SK-N-SH (cell line): Measurements from ENCODE around the gene RASSF1. TPM values are rescaled to one million over a fixed set of nuclear protein-coding genes. Genes with fewer than 3 reads are reported as not detected.

ENCODE experiments used
- CTCF ChIA-PET: fragments of 300-600, 350-600 bp; formaldehyde crosslinking; extraction: SDS; loops from one replicate; lab custom pipeline; 2021; lab: Yijun Ruan, JAX
- POLR2A ChIA-PET: fragments of 350-600 bp; sonication (Branson Sonifier 250); formaldehyde crosslinking; extraction: SDS; loops from one replicate; lab custom pipeline; 2020; ENCODE audit warnings: antibody characterized with exemption, inconsistent platforms; lab: Yijun Ruan, JAX
- DNase-seq: peaks from one replicate; pipeline ENCODE4 v3.0.0; 2012
- H2AFZ ChIP-seq: fragments of 200-600 bp; sonication (generic); 2 replicates; pipeline ENCODE4 v1.8.1; 2016; ENCODE audit warnings: antibody characterized with exemption, mild to moderate bottlenecking, low read depth
- H3F3A ChIP-seq: fragments of 200-600 bp; sonication (generic); replicated peaks from 2 replicates; pipeline ENCODE3; 2016; ENCODE audit warnings: antibody characterized with exemption, mild to moderate bottlenecking; ENCODE audit not compliant: insufficient read depth
- H3K27ac ChIP-seq, 2 experiments: fragments of 200-500 bp in 1 of 2; fragments of 200-600 bp in 1 of 2; sonication (Bioruptor generic) in 1 of 2; sonication (generic), shearing (Covaris generic) in 1 of 2; 2 replicates each; pipeline versions ENCODE4 v1.5.1 to v1.6.1; 2014 to 2016; ENCODE audit warnings: low read depth in 2 of 2, inconsistent platforms in 1 of 2, low read length in 1 of 2, mild to moderate bottlenecking in 1 of 2, mixed read lengths in 1 of 2
- H3K27me3 ChIP-seq: fragments of 200-600 bp; sonication (generic), shearing (Covaris generic); 2 replicates; pipeline ENCODE4 v1.6.1; 2016; ENCODE audit warnings: mixed run types; ENCODE audit not compliant: insufficient read depth
- H3K36me3 ChIP-seq, 2 experiments: fragments of 200-500 bp in 1 of 2; fragments of 200-600 bp in 1 of 2; sonication (Bioruptor generic) in 1 of 2; sonication (generic) in 1 of 2; replicated peaks in 1 of 2; 2 replicates each; pipeline versions ENCODE3 to v1.5.1; 2014 to 2016; ENCODE audit warnings: low read length in 1 of 2, mild to moderate bottlenecking in 1 of 2; ENCODE audit not compliant: insufficient read depth in 2 of 2, control insufficient read depth in 1 of 2
- H3K4me1 ChIP-seq, 2 experiments: fragments of 200-500 bp in 1 of 2; fragments of 200-600 bp in 1 of 2; sonication (Bioruptor generic) in 1 of 2; sonication (generic), shearing (Covaris generic) in 1 of 2; 2 replicates each; pipeline versions ENCODE4 v1.5.1 to v1.6.1; 2014 to 2016; ENCODE audit warnings: low read depth in 1 of 2, low read length in 1 of 2, mixed run types in 1 of 2; ENCODE audit not compliant: insufficient read depth in 2 of 2, control insufficient read depth in 1 of 2
- H3K4me2 ChIP-seq: fragments of 200-600 bp; sonication (generic), shearing (Covaris generic); 2 replicates; pipeline ENCODE4 v1.6.1; 2017; ENCODE audit warnings: mixed run types
- H3K4me3 ChIP-seq, 2 experiments: fragments of 200-500 bp in 1 of 2; fragments of 200-600 bp in 1 of 2; sonication (Bioruptor generic) in 1 of 2; sonication (generic), shearing (Covaris generic) in 1 of 2; 2 replicates each; pipeline versions ENCODE4 v1.5.1 to v1.8.1; 2014 to 2016; ENCODE audit warnings: low read depth in 2 of 2, inconsistent platforms in 1 of 2, low read length in 1 of 2, mild to moderate bottlenecking in 1 of 2, mixed read lengths in 1 of 2, moderate library complexity in 1 of 2
- H3K79me2 ChIP-seq: fragments of 200-600 bp; sonication (generic); 2 replicates; pipeline ENCODE4 v1.8.1; 2017; ENCODE audit warnings: mild to moderate bottlenecking; ENCODE audit not compliant: insufficient read depth
- H3K9ac ChIP-seq: fragments of 200-600 bp; sonication (generic); 2 replicates; pipeline ENCODE4 v1.6.1; 2017; ENCODE audit warnings: mixed run types
- H3K9me2 ChIP-seq: fragments of 200-600 bp; sonication (generic); 2 replicates; pipeline ENCODE4 v1.6.1; 2017; ENCODE audit warnings: mixed run types
- H3K9me3 ChIP-seq: fragments of 200-600 bp; sonication (generic); 2 replicates; pipeline ENCODE4 v1.6.1; 2017; ENCODE audit warnings: mixed run types, mild to moderate bottlenecking, moderate library complexity
- H4K20me1 ChIP-seq: fragments of 200-600 bp; sonication (generic); 2 replicates; pipeline ENCODE4 v1.6.1; 2017; ENCODE audit warnings: mild to moderate bottlenecking, mixed run types; ENCODE audit not compliant: insufficient read depth
- CHD2 ChIP-seq: fragments of 150-350 bp; IDR thresholded peaks from 2 replicates; pipeline ENCODE4 v1.6.1; 2018; ENCODE audit warnings: low read length; ENCODE audit not compliant: partially characterized antibody
- EP300 ChIP-seq, 2 experiments: IDR thresholded peaks; 2 replicates each; pipeline versions ENCODE4 v1.4.0 to v1.6.1; 2012; ENCODE audit warnings: borderline replicate concordance in 1 of 2, low read depth in 1 of 2, low read length in 1 of 2
- MAX ChIP-seq: IDR thresholded peaks from 2 replicates; pipeline ENCODE4 v1.4.0; 2012; ENCODE audit warnings: low read depth
- PBX3 ChIP-seq: IDR thresholded peaks from 2 replicates; pipeline ENCODE4; 2012
- RCOR1 ChIP-seq: fragments of 150-350 bp; IDR thresholded peaks from 2 replicates; pipeline ENCODE4 v1.6.1; 2017; ENCODE audit warnings: antibody characterized with exemption, low read length
- RFX5 ChIP-seq: IDR thresholded peaks from 2 replicates; pipeline ENCODE4 v1.6.1; 2012; ENCODE audit warnings: mild to moderate bottlenecking, improper control_type of control experiment, low read length
- YY1 ChIP-seq: IDR thresholded peaks from 2 replicates; pipeline ENCODE4 v1.4.0; 2012; ENCODE audit warnings: low read depth, mild to moderate bottlenecking
- WGBS: methylation state at CpG from one replicate; pipeline ENCODE4 v1.1.6; 2017; ENCODE audit warnings: low lambda C conversion rate; 5-methylcytosine and 5-hydroxymethylcytosine counted together
- polyA plus RNA-seq, 3 experiments: library from polyadenylated mRNA; depleted of rRNA; stranded (reverse); fragments of >200 nt; gene quantifications; 2 replicates each; pipeline ENCODE4 v1.2.3, GENCODE V29; 2012
- TF ChIP-seq, protein P1 (sequence below): fragments of 150-350 bp; IDR thresholded peaks from 2 replicates; pipeline ENCODE4 v1.6.1; 2016; ENCODE audit warnings: mild to moderate bottlenecking, low read depth, low read length

Gene RASSF1
- polyA plus RNA-seq, 1 of the 3 experiments (the other 2 are of a cell fraction) = 28.1 TPM

- peaks cover 5 to 14% of the 10 kb centered on the region in 2 experiments; a peak in 2 of 4 replicates for H3K4me1 ChIP-seq
- no peak overlapping the region for H3K27ac ChIP-seq
- 97% methylated on average over 7 of the region's 9 CpGs for WGBS
- no peaks in the 10 kb centered on the region for H3K9me3 ChIP-seq
- no peak for TF ChIP-seq CHD2
- TF ChIP-seq, protein P1, sequence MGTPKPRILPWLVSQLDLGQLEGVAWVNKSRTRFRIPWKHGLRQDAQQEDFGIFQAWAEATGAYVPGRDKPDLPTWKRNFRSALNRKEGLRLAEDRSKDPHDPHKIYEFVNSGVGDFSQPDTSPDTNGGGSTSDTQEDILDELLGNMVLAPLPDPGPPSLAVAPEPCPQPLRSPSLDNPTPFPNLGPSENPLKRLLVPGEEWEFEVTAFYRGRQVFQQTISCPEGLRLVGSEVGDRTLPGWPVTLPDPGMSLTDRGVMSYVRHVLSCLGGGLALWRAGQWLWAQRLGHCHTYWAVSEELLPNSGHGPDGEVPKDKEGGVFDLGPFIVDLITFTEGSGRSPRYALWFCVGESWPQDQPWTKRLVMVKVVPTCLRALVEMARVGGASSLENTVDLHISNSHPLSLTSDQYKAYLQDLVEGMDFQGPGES = no peak
- no peak for TF ChIP-seq EP300 (IDR thresholded peaks at IDR 0.05; ENCODE audit: borderline replicate concordance in 1 of 2, low read depth in 1 of 2, low read length in 1 of 2)
- no peak for TF ChIP-seq YY1
- TF ChIP-seq MAX = no peak
- no peak for TF ChIP-seq PBX3
- H3K36me3 ChIP-seq = no peaks in the 10 kb centered on the region
- no peak overlapping the region for H3K4me2 ChIP-seq
- ChIA-PET POLR2A (no interaction called here), CTCF (interaction anchor here (1.3 to 4.7 kb wide), 3 partner anchors 9 to 220 kb away, joined by 3 to 26 read pairs (median 3); partner anchors contain the start of gene NPRL2)
- H3K4me3 ChIP-seq = no peak overlapping the region
- no peaks in the 10 kb centered on the region for H4K20me1 ChIP-seq
- no peaks in the 10 kb centered on the region for H3K9me2 ChIP-seq
- H3F3A ChIP-seq = no peaks in the 10 kb centered on the region
- DNase-seq = no peak
- H3K9ac ChIP-seq = no peak overlapping the region
- no peaks in the 10 kb centered on the region for H3K27me3 ChIP-seq
- no peak overlapping the region for H2AFZ ChIP-seq
- H3K79me2 ChIP-seq = peaks cover 15% of the 10 kb centered on the region
Observed at GRCh38 chr3:50341537-50341936, 901 bp upstream of the RASSF1 start.

GRCh38 chr3:50340147-50340447, 539 bp downstream of the RASSF1 start:
- DNase-seq = no peak
- Histone ChIP-seq H3K4me1 (peaks cover 5 to 22% of the 10 kb centered on the region in 2 experiments), H3K79me2 (peaks cover 29% of the 10 kb centered on the region), H3K27ac (no peak overlapping the region), H3F3A (no peaks in the 10 kb centered on the region), H3K4me2 (no peak overlapping the region), H4K20me1 (no peaks in the 10 kb centered on the region), H3K27me3 (no peaks in the 10 kb centered on the region), H3K36me3 (no peaks in the 10 kb centered on the region), H3K9me2 (no peaks in the 10 kb centered on the region), H3K9ac (no peak overlapping the region), H2AFZ (no peak overlapping the region), H3K4me3 (no peak overlapping the region), H3K9me3 (no peaks in the 10 kb centered on the region)
- TF ChIP-seq RCOR1 = no peak
- TF ChIP-seq RFX5 = no peak
- CTCF ChIA-PET = interaction anchor here (0.9 to 6.8 kb wide), 3 partner anchors 9 to 89 kb away, joined by 3 to 40 read pairs (median 3); partner anchors contain the start of genes CYB561D2 and NPRL2
- POLR2A ChIA-PET = no interaction called here
- WGBS = 94% methylated on average over 9 of the region's 9 CpGs
